ENCODE measurements around the gene PMM2.

The PMM2 gene

GRCh38 chr16:8853150-8853549 is 55.5 kb downstream of the PMM2 start:
- DNase-seq: no peak

GRCh38 chr16:8853611-8854010 is 56.0 kb downstream of the PMM2 start:
- no peak for DNase-seq

- DNase-seq: no peak
Observed at GRCh38 chr16:8854298-8854948, 56.8 kb downstream of the PMM2 start.

- no peak for DNase-seq
Observed at GRCh38 chr16:8855051-8855786, 57.6 kb downstream of the PMM2 start.

- no peak for DNase-seq
Observed at GRCh38 chr16:8855972-8856371, 58.3 kb downstream of the PMM2 start.

GRCh38 chr16:8858994-8859912 is 61.6 kb downstream of the PMM2 start:
- DNase-seq: no peak

- no peak for DNase-seq
Observed at GRCh38 chr16:8859913-8860881, 62.6 kb downstream of the PMM2 start.

GRCh38 chr16:8861563-8862308 is 64.1 kb downstream of the PMM2 start:
- no peak for DNase-seq

- no peak for DNase-seq
Observed at GRCh38 chr16:8862309-8863130, 64.9 kb downstream of the PMM2 start.

- no peak for DNase-seq
Observed at GRCh38 chr16:8863594-8864424, 66.2 kb downstream of the PMM2 start.

GRCh38 chr16:8864480-8865110 is 67.0 kb downstream of the PMM2 start:
- no peak for DNase-seq

GRCh38 chr16:8865145-8865882 is 67.7 kb downstream of the PMM2 start:
- DNase-seq: no peak

- DNase-seq: no peak
Observed at GRCh38 chr16:8866118-8866883, 68.7 kb downstream of the PMM2 start.

- DNase-seq: no peak
Observed at GRCh38 chr16:8866884-8867215, 69.2 kb downstream of the PMM2 start.

- no peak for DNase-seq
Observed at GRCh38 chr16:8867216-8867931, 69.7 kb downstream of the PMM2 start.

- no peak for DNase-seq
Observed at GRCh38 chr16:8867932-8868415, 70.3 kb downstream of the PMM2 start.

All from NCI-H446 treated with DMSO at 0.1 percent for 48 hours (cell line).